ENCODE data around the gene SMYD3. TPM values are rescaled to one million over a fixed set of nuclear protein-coding genes. Genes with fewer than 3 reads are reported as not detected.

The SMYD3 gene
- polyA plus RNA-seq, 1 donor from 2014 or later = 48.6 TPM

GRCh38 chr1:245937316-245938045 lies 569.6 kb downstream of the SMYD3 start:
- H3K79me2 ChIP-seq (replicated peaks; ENCODE audit: insufficient read depth, low read length) = no peaks in the 10 kb centered on the region

GRCh38 chr1:245934409-245934808 lies 572.7 kb downstream of the SMYD3 start:
- no peaks in the 10 kb centered on the region for H3K79me2 ChIP-seq (replicated peaks; ENCODE audit: insufficient read depth, low read length)
- H2AFZ ChIP-seq (ENCODE audit: low read depth, low read length) = no peak overlapping the region
- no peaks in the 10 kb centered on the region for H3K9me3 ChIP-seq (ENCODE audit: low read length)
- no peaks in the 10 kb centered on the region for H3K36me3 ChIP-seq (ENCODE audit: insufficient read depth, low read length)
- H3K9ac ChIP-seq (ENCODE audit: low read length) = no peak overlapping the region
- no peaks in the 10 kb centered on the region for H3K27me3 ChIP-seq (ENCODE audit: insufficient read depth, low read depth, low read length)
- no peaks in the 10 kb centered on the region for H4K20me1 ChIP-seq (ENCODE audit: insufficient read depth)
- H3F3A ChIP-seq (ENCODE audit: insufficient read depth, low read length, poor library complexity, severe bottlenecking) = no peaks in the 10 kb centered on the region
- no peak overlapping the region for H3K27ac ChIP-seq (ENCODE audit: low read length)
- H3K4me3 ChIP-seq (ENCODE audit: low read length) = no peak overlapping the region
- H3K4me2 ChIP-seq (ENCODE audit: low read length) = no peak overlapping the region
- no peaks in the 10 kb centered on the region for H3K9me2 ChIP-seq (ENCODE audit: insufficient read depth, low read length)
- TF ChIP-seq EP300 (conservative IDR thresholded peaks at IDR 0.05; ENCODE audit: poor library complexity, severe bottlenecking) (no peak), RAD21 (conservative IDR thresholded peaks at IDR 0.05) (no peak), EZH2 (IDR thresholded peaks at IDR 0.05; ENCODE audit: borderline replicate concordance, insufficient read depth, low read length, poor library complexity, severe bottlenecking) (no peak), REST (IDR thresholded peaks at IDR 0.05; ENCODE audit: borderline replicate concordance) (no peak)

More at GRCh38 chr1:245937316-245938045, 569.6 kb downstream of the SMYD3 start:
- H2AFZ ChIP-seq (ENCODE audit: low read depth, low read length) = no peak overlapping the region
- H3K4me2 ChIP-seq (ENCODE audit: low read length) = no peak overlapping the region
- no peaks in the 10 kb centered on the region for H4K20me1 ChIP-seq (ENCODE audit: insufficient read depth)
- no peak overlapping the region for H3K4me3 ChIP-seq (ENCODE audit: low read length)
- no peaks in the 10 kb centered on the region for H3K27me3 ChIP-seq (ENCODE audit: insufficient read depth, low read depth, low read length)
- H3K36me3 ChIP-seq (ENCODE audit: insufficient read depth, low read length) = no peaks in the 10 kb centered on the region
- no peaks in the 10 kb centered on the region for H3K9me3 ChIP-seq (ENCODE audit: low read length)
- no peaks in the 10 kb centered on the region for H3K9me2 ChIP-seq (ENCODE audit: insufficient read depth, low read length)
- no peaks in the 10 kb centered on the region for H3F3A ChIP-seq (ENCODE audit: insufficient read depth, low read length, poor library complexity, severe bottlenecking)
- TF ChIP-seq REST (IDR thresholded peaks at IDR 0.05; ENCODE audit: borderline replicate concordance) = no peak
- TF ChIP-seq TAF1 (IDR thresholded peaks at IDR 0.05; ENCODE audit: low read depth) = no peak
- no peak for TF ChIP-seq EZH2 (IDR thresholded peaks at IDR 0.05; ENCODE audit: borderline replicate concordance, insufficient read depth, low read length, poor library complexity, severe bottlenecking)
- no peak for TF ChIP-seq RAD21 (conservative IDR thresholded peaks at IDR 0.05)
- TF ChIP-seq POLR2AphosphoS5 (IDR thresholded peaks at IDR 0.05) = no peak
- no peak for TF ChIP-seq EP300 (conservative IDR thresholded peaks at IDR 0.05; ENCODE audit: poor library complexity, severe bottlenecking)
- TF ChIP-seq SMC3 (conservative IDR thresholded peaks at IDR 0.05; ENCODE audit: poor library complexity) = no peak
- TF ChIP-seq MXI1 (conservative IDR thresholded peaks at IDR 0.05; ENCODE audit: poor library complexity, severe bottlenecking) = no peak
- no peak for TF ChIP-seq CTCF (IDR thresholded peaks at IDR 0.05; ENCODE audit: poor library complexity, severe bottlenecking)
- H3K9ac ChIP-seq (ENCODE audit: low read length) = no peak overlapping the region
- H3K27ac ChIP-seq (ENCODE audit: low read length) = peak overlapping the region; percentile 32

Data from neural cell (in vitro differentiated cells).